ENCODE results near the gene UTP20.

The UTP20 gene

GRCh38 chr12:101280006-101280505, at the start of gene UTP20:
Gene UTP20, plus strand, starts transcription at chr12:101280105. Its CDS starts 178 bp downstream, at chr12:101280283.
- peak; percentile 96 for DNase-seq (ENCODE audit: low read depth)

DNA sequence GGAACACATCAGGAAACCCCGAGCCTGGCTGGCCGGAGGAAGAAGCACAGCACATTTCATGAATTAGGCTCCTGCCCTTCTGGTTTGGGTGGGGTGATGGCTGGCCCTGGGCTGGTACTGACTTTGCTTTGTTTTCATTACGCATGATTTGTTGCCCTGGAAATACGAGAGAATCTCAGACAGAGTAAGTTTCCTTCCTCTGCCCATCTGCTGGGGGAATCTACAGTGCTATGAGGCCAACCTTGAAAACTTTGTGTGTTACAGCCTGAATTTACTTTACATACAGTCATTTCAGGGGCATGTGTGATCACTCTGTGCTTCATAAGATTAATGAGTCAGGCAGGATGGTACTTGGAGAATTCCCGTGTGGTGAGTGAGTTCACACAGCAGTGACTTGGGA, 49.4 kb upstream of the UTP20 start:
- DNase-seq (ENCODE audit: low read depth), result no peak

DNA sequence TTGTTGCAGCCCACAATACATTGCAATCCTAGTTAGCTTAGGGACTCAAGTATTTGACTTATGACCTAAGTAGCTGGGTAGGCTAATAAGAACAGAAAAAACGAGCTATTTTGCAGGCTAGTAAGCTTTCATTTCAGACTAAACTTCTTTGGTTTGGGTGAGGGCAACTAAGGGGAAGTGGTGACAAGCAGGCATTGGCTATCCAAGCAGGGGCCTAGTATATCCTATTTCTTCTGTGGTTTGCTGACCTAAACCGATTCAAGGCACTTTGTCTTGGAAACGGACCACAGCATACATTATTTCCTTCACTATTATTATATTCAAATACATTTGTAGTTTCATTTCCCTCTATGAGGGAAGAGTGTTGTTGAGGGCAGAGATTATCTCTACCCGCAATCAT, 48.3 kb upstream of the UTP20 start:
- no peak for DNase-seq (ENCODE audit: low read depth)

DNA sequence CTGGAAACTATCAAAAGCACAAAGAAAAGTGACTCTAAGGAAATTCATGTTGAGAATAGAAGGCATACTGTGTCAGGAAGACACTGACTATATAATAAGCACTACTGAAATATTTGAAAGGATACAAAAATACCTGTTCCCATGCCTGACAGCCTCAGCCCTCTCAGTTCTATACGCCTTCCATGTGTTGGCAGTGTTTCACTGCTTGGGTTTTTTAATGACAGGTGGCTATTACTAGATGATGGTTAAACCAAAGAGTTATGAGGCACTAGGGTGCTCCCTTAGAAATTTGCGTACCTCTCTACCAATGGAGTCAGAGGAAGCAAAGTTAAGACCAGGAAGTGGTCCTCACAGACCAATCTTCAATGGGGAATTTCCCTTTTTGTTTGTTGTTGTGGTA, 44.2 kb upstream of the UTP20 start:
- DNase-seq (ENCODE audit: low read depth), result no peak

- no peak for DNase-seq (ENCODE audit: low read depth)
These were observed 41.6 kb upstream of the UTP20 start for GRCh38 chr12:101238306-101238705.

- DNase-seq (ENCODE audit: low read depth), result no peak
These were observed 41.0 kb upstream of the UTP20 start for GRCh38 chr12:101238800-101239329.

DNA sequence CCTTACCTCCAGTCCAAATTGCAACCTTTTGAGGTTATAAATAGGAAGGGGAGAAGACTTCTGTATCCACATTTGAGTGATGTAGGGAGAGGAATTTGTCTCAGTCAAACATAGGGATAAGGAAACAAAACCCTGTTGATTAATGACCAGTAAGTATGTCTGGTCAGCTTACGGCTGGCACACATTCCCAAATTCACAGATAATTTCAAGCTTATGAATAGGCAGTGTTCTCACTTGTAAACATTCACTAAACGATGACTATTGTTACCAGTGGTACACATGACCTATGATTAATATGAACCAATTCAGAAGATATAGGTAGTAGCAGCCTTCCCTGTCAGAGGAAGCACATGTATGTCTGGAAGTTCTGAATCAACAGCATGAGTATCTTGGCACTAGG, 36.8 kb upstream of the UTP20 start:
- no peak for DNase-seq (ENCODE audit: low read depth)

GRCh38 chr12:101243616-101244015, 36.3 kb upstream of the UTP20 start:
- no peak for DNase-seq (ENCODE audit: low read depth)

- DNase-seq (ENCODE audit: low read depth), result no peak
These were observed 23.6 kb upstream of the UTP20 start for GRCh38 chr12:101256266-101256665.

DNA sequence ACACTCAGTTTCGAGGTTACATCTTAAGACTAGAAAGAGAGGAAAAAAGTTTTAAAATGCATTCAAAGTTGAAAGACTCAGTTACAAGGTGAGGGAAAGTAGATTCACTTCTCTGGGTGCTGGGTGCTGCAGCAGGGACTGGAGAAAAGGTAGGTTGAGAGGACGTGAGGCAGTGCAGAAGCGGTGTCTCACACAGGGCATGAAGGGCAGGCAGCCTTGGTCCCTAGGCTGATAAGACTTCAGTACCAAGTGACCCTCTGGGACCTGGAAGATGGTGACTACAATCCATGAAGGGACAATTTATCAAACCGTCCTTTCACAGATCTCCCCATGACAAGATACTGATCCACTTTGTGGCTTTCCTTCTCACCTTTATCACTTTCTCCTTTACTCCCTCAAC, 22.5 kb upstream of the UTP20 start:
- DNase-seq (ENCODE audit: low read depth), result no peak

DNA sequence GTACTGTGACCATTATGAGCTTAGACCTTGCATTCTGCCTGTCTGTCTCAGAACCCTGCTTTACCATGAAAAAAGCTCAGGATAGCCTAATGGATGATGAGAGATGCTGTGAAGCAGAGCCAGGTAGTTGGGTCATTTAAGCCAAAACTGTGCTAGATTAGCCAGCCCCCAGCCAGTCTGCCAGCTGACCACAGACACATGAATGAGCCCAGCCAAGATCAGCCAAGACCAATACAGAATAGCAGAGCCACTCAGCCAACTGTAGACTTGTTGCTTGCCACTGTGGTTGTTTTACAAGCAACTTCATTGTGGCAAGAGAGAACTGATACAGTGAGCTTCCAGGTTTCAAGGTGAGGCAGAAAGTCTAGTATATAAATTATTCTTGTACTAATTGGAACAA, 12.8 kb upstream of the UTP20 start:
- no peak for DNase-seq (ENCODE audit: low read depth)

DNA sequence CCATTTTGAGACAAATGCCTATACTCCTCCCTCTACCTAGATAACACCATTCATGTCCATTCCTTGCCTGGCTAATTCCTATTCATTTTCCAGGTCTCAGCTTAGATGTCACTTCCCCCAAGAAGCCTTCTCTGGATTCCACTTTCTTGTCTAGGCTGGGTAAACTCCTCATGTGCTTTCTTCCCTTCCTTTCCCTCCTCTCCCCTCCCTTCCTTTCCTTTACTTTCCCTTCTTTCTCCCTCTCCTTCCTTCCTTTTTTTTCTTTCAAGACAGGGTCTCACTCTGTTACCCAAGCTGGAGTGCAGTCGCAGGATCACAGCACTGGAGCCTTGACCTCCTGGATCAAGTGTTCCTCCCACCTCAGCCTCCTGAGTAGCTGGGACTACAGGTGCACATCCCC, 3.5 kb upstream of the UTP20 start:
- DNase-seq (ENCODE audit: low read depth), result no peak

DNA sequence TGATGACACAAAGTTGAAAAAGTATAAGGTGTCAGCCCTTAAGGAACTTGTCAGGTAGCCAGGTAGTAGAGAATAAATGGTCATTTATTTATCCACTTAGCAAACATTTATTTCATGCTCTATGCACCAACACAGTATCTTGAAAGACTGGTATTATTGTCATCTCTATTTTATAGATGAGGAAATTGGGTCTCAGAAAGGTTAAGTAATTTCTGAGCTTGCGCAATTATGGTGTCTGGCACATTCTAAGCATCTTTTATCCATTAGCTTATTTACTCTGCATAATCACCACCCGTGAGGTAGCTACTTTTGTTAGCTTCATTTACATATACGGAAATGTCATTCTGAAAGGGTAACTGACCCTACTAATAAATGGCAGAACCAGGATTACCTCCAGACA, 2.5 kb upstream of the UTP20 start:
- no peak for DNase-seq (ENCODE audit: low read depth)

- DNase-seq (ENCODE audit: low read depth), result no peak
These were observed 7.5 kb downstream of the UTP20 start for GRCh38 chr12:101287357-101287756.

- no peak for DNase-seq (ENCODE audit: low read depth)
These were observed 17.8 kb downstream of the UTP20 start for GRCh38 chr12:101297661-101298060.

DNA sequence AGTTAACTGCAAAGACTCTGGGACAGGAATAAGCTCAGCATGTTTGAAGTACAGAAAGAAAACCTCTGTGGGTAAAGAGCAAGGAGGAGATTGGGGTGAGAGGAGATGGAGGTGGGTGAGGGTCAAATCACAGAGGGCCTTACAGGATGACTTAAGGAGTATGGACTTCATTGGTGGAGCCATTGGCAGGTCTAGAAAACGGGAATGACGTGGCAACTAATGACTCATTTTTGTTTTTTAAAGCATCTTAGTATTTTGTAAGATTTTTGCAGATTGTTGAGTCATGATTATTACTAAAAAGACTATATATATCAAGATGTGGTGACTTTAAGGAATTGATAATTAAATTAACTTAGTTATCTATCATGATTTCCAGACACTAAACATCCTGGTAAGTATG, 18.5 kb downstream of the UTP20 start:
- DNase-seq (ENCODE audit: low read depth), result no peak

GRCh38 chr12:101299346-101299745, 19.4 kb downstream of the UTP20 start:
- DNase-seq (ENCODE audit: low read depth), result no peak

DNA sequence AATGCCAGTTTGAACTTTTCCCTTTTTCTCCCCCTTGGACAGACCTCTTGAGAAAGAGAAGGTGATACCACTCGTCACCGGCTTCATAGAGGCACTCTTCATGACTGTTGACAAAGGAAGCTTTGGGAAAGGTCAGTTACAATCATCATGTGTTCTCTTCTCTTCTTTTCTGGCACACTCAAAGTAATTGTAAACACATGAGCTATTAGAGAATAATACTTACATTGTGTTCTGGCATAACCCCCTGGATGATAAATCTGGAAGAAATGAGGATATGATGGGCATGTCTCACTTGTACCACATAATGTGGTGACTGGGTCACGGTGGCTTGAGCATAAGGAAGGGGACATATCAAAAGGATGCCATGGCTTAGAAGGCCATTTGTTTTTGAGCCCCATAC, 20.0 kb downstream of the UTP20 start:
- no peak for DNase-seq (ENCODE audit: low read depth)

DNA sequence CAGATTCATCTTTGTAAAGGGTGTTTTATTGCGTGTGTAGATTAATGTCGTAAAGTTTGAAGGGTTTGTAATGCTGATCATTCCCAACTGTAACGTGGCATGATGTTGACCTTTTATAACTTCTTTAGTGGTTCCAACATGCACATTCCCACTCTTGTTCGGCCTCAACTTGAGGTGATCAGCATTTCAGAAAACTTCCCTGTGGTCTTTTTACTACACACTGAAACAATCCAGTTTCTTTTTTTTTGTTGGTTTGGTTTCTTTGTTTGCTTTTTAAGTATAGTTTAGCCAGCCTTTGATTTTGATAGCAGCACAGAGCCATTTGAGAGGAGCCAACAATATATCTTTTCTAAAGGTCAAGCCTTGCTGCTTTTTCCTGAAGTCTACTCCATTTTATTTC, 22.8 kb downstream of the UTP20 start:
- no peak for DNase-seq (ENCODE audit: low read depth)

DNA sequence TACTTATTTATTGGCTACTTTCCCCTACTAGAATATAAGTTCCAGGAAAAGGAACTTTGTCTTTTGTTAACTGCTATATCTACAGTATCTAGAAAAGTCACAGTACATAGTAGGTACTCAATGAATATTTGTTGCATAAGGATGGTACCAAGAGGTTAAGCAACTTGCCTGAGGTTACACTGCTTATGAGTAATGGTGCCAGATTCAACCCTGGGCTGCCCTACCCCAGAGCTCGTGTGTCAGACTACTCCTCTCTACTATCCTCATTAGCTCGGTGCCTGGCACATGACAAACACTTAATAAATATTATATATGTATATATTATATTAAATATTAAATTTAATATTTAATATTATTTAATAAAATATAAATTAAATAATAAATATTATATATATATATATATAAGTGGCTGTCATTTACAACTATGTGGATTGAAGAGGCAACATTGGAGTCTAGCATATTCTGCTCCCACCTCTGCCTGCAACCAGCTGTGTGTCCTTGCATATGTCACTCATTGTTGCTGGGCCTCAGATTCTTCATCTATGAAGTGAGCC, 25.4 kb downstream of the UTP20 start:
- no peak for DNase-seq (ENCODE audit: low read depth)

DNA sequence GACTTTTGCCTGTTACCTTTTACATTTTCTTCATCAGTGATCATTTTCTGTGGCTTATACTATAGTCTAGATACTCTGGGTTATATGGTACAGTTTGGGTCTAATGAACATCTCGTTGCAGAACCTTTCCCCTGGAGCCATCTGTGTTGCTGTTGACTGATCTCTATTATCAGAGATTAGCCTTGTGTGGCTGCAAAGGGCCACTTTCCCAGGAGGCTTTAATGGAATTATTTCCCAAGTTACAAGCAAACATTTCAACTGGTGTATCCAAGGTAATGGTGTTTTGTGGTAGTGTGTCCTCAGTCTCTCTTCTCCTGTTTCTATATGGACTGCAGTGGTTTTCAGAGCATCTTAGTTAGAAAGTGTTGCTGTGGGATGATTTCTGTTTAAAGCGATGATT, 25.9 kb downstream of the UTP20 start:
- DNase-seq (ENCODE audit: low read depth), result no peak

GRCh38 chr12:101322480-101322879, 42.6 kb downstream of the UTP20 start:
- DNase-seq (ENCODE audit: low read depth), result no peak

- DNase-seq (ENCODE audit: low read depth), result no peak
These were observed 43.4 kb downstream of the UTP20 start for GRCh38 chr12:101323255-101323654.

- DNase-seq (ENCODE audit: low read depth), result no peak
These were observed 45.7 kb downstream of the UTP20 start for GRCh38 chr12:101325590-101325989.

All from stimulated activated CD8-positive, alpha-beta memory T cell treated with anti-CD3 and anti-CD28 coated beads, Interleukin-15, amount 100 ng/mL, for 1 hour (primary cell).